B cell (primary cell): ENCODE data around the gene PHB1. TPM values are rescaled to one million over a fixed set of nuclear protein-coding genes. Genes with fewer than 3 reads are reported as not detected.

Experiments
- ATAC-seq: fragments of 200-7000 bp; cut with Tn5 transposase; one replicate; pipeline ENCODE4 v1.10.0; 2021; ENCODE audit warnings: low read depth, mild to moderate bottlenecking, moderate number of reproducible peaks, moderate library complexity
- CTCF ChIA-PET: fragments of 350-600 bp; sonication (Branson Sonifier 250); formaldehyde crosslinking; loops from one replicate; lab custom pipeline; 2021; ENCODE audit warnings: antibody characterized with exemption, inconsistent platforms; lab: Charles Lee
- POLR2A ChIA-PET: fragments of 350-600 bp; sonication (Branson Sonifier 250); formaldehyde crosslinking; loops from one replicate; lab custom pipeline; 2021; ENCODE audit warnings: antibody characterized with exemption; lab: Charles Lee
- DNase-seq: peaks from one replicate; pipeline ENCODE4 v3.0.0; 2013
- H2AFZ ChIP-seq: 2 replicates; pipeline ENCODE4 v1.6.1; 2012; ENCODE audit warnings: mild to moderate bottlenecking, low read depth, low read length; ENCODE audit not compliant: insufficient read depth, poor library complexity, severe bottlenecking
- H3K27ac ChIP-seq, 2 donors: 1 replicate in 1 of 2; 2 replicates in 1 of 2; pipeline ENCODE4 v1.5.1; 2012 to 2013; ENCODE audit warnings: low read length in 2 of 2, mild to moderate bottlenecking in 2 of 2, moderate library complexity in 1 of 2
- H3K27me3 ChIP-seq, 4 experiments: fragments of 200-600 bp in 1 of 4; sonication (generic) in 1 of 4; replicated peaks in 1 of 4; 1 replicate in 2 of 4; 2 replicates in 2 of 4; pipeline versions ENCODE4 v1.6.1 to v1.7.0; 2013 to 2016; ENCODE audit warnings: low read length in 3 of 4, mild to moderate bottlenecking in 2 of 4, mixed read lengths in 1 of 4, moderate library complexity in 1 of 4; ENCODE audit not compliant: insufficient read depth in 4 of 4, control insufficient read depth in 3 of 4; ENCODE audit errors: control extremely low read depth in 1 of 4
- H3K36me3 ChIP-seq, 2 experiments: replicated peaks in 1 of 2; 1 replicate in 1 of 2; 2 replicates in 1 of 2; pipeline versions ENCODE4 v1.6.1 to v1.7.1; 2013; ENCODE audit warnings: low read length in 1 of 2; ENCODE audit not compliant: insufficient read depth in 2 of 2, control insufficient read depth in 1 of 2; ENCODE audit errors: control extremely low read depth in 1 of 2, extremely low read depth in 1 of 2
- H3K4me1 ChIP-seq, 2 donors: fragments of 200-600 bp in 1 of 2; sonication (generic) in 1 of 2; 1 replicate in 1 of 2; 2 replicates in 1 of 2; pipeline versions ENCODE4 v1.5.1 to v1.6.1; 2013 to 2017; ENCODE audit warnings: low read length in 2 of 2; ENCODE audit not compliant: control insufficient read depth in 2 of 2, insufficient read depth in 2 of 2
- H3K4me2 ChIP-seq: replicated peaks from 2 replicates; pipeline ENCODE3; 2012; ENCODE audit warnings: mild to moderate bottlenecking, low read depth, low read length; ENCODE audit not compliant: poor library complexity, severe bottlenecking
- H3K4me3 ChIP-seq, 5 experiments: fragments of 200-600 bp in 1 of 5; sonication (generic) in 1 of 5; 1 replicate in 3 of 5; 2 replicates in 2 of 5; pipeline versions ENCODE4 v1.5.1 to v1.7.0; 2011 to 2016; ENCODE audit warnings: low read length in 4 of 5, mild to moderate bottlenecking in 4 of 5, low read depth in 2 of 5, control low read depth in 1 of 5, moderate library complexity in 1 of 5; ENCODE audit not compliant: insufficient read depth in 1 of 5; ENCODE audit errors: control extremely low read depth in 1 of 5, extremely low read depth in 1 of 5
- H3K79me2 ChIP-seq: fragments of 200-600 bp; sonication (generic); one replicate; pipeline ENCODE4 v1.6.0; 2016; ENCODE audit warnings: low read length; ENCODE audit not compliant: control insufficient read depth, insufficient read depth
- H3K9ac ChIP-seq: fragments of 200-600 bp; sonication (generic); 2 replicates; pipeline ENCODE4 v1.6.1; 2017; ENCODE audit warnings: mild to moderate bottlenecking, low read length, moderate library complexity
- H3K9me3 ChIP-seq, 3 donors: one replicate each; pipeline versions ENCODE4 v1.6.1 to v1.7.1; 2013; ENCODE audit warnings: low read length in 2 of 3; ENCODE audit not compliant: control insufficient read depth in 2 of 3, insufficient read depth in 1 of 3; ENCODE audit errors: control extremely low read depth in 1 of 3
- H4K20me1 ChIP-seq: 2 replicates; pipeline ENCODE4 v1.6.0; 2012; ENCODE audit warnings: mild to moderate bottlenecking, low read length; ENCODE audit not compliant: insufficient read depth, control insufficient read depth, poor library complexity, severe bottlenecking
- H3K27ac Mint-ChIP-seq: one replicate; pipeline ENCODE4 v1.8.0; 2021; ENCODE audit warnings: mixed read lengths
- H3K27me3 Mint-ChIP-seq: one replicate; pipeline ENCODE4 v1.8.0; 2021; ENCODE audit warnings: mixed read lengths
- H3K4me1 Mint-ChIP-seq: one replicate; pipeline ENCODE4 v1.8.0; 2021; ENCODE audit warnings: mixed read lengths
- H3K4me3 Mint-ChIP-seq: one replicate; pipeline ENCODE4 v1.8.0; 2021; ENCODE audit warnings: mixed read lengths
- H3K9me3 Mint-ChIP-seq: one replicate; pipeline ENCODE4 v1.8.0; 2022; ENCODE audit warnings: mixed read lengths; ENCODE audit not compliant: insufficient read depth
- EZH2 ChIP-seq: IDR thresholded peaks from 2 replicates; pipeline ENCODE4 v1.6.1; 2012; ENCODE audit warnings: borderline replicate concordance, low read depth, mild to moderate bottlenecking, moderate library complexity, low read length; ENCODE audit not compliant: insufficient read depth, poor library complexity, severe bottlenecking
- WGBS: methylation state at CpG from one replicate; pipeline ENCODE4 v1.1.5; 2013; ENCODE audit warnings: missing lambda C conversion rate; ENCODE audit not compliant: insufficient coverage; 5-methylcytosine and 5-hydroxymethylcytosine counted together
- intact Hi-C: fragments of 100-400 bp; cut with micrococcal nuclease; formaldehyde crosslinking; loops from one replicate; pipeline ENCODE4 v1.10.0; 2022
- polyA plus RNA-seq: library from polyadenylated mRNA; depleted of rRNA; stranded (reverse); fragments of >200 nt; gene quantifications from 2 replicates; pipeline ENCODE4 v1.2.3, GENCODE V29; 2012
- total RNA-seq, 2 donors: library from RNA; stranded (reverse); fragments of 120-200 nt in 1 of 2; gene quantifications; 1 replicate in 1 of 2; 2 replicates in 1 of 2; pipeline versions ENCODE4 v1.2.3 to v1.2.4, GENCODE V29; 2013 to 2022
- TF ChIP-seq, protein P1 (sequence below): fragments of 200-600 bp; IDR thresholded peaks from one replicate; pipeline ENCODE4 v1.8.0; 2022; ENCODE audit warnings: antibody characterized with exemption, mild to moderate bottlenecking

PHB1 gene
- total and polyA plus RNA-seq, 2 donors (not counting 1 experiment from before 2014, with no cell fraction given): 45.5 to 72.3 TPM

DNA sequence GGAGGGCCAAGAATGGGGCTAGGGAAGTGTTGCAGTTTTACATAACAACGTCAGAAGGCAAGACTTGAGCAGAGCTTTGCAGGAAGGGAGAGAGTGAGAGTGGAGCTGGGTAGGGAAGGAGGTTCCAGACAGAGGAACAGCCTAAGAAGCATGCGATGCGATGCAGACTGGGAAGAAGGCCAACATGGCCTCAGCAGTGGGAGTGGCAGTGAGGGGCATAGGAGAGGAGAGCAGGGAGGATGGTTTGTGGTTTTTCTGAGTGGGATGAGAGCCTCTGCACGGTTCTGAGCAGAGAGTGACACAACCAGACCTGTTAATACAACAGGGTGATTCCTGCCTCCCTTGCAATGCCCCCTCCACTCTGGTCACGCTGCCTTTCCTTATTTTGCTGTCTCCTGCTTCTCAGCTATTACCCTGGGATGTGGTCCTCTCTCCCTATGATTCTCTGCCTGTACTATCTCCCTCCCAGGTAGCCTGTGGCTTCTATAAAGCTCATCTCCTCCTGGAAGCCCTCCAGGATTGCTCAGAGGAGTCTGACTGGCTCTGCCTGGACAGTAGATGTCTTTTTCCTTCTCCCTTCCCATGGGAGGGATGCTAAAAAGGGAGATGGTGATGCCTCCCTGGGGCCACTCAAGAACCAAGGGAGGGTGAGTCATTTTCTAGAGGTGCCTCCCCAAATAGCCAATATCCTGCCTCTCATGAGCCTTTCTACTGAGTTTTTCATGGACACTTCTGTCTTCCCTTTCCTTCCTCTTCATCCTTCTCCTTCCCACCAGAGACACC is 41.7 kb upstream of the PHB1 start:
- ChIA-PET POLR2A (no interaction called here), CTCF (interaction anchor here (0.7 kb wide), 1 partner anchor 12 kb away, joined by 3 read pairs; no protein-coding TSS in a partner anchor)
- H3K27ac ChIP-seq: no peak overlapping the region
- no peaks in the 10 kb centered on the region for H3K9me3 ChIP-seq
- WGBS: 24% methylated on average over 4 of the region's 5 CpGs
- Mint-ChIP-seq H3K4me3 (no peak overlapping the region), H3K27ac (no peak overlapping the region), H3K9me3 (no peaks in the 10 kb centered on the region), H3K4me1 (no peaks in the 10 kb centered on the region), H3K27me3 (peaks cover 61% of the 10 kb centered on the region)
- DNase-seq: no peak
- no peaks in the 10 kb centered on the region for H3K36me3 ChIP-seq
- H3K9ac ChIP-seq: no peak overlapping the region
- intact Hi-C loops: no loop called here
- H3K27me3 ChIP-seq: peaks cover 0 to 47% (median 10%) of the 10 kb centered on the region in 4 experiments
- no peak for TF ChIP-seq EZH2
- TF ChIP-seq, protein P1, sequence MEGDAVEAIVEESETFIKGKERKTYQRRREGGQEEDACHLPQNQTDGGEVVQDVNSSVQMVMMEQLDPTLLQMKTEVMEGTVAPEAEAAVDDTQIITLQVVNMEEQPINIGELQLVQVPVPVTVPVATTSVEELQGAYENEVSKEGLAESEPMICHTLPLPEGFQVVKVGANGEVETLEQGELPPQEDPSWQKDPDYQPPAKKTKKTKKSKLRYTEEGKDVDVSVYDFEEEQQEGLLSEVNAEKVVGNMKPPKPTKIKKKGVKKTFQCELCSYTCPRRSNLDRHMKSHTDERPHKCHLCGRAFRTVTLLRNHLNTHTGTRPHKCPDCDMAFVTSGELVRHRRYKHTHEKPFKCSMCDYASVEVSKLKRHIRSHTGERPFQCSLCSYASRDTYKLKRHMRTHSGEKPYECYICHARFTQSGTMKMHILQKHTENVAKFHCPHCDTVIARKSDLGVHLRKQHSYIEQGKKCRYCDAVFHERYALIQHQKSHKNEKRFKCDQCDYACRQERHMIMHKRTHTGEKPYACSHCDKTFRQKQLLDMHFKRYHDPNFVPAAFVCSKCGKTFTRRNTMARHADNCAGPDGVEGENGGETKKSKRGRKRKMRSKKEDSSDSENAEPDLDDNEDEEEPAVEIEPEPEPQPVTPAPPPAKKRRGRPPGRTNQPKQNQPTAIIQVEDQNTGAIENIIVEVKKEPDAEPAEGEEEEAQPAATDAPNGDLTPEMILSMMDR: no peak
- no peak overlapping the region for H3K4me3 ChIP-seq
- no peak overlapping the region for H3K4me2 ChIP-seq
- ATAC-seq: no peak
- H3K4me1 ChIP-seq: no peaks in the 10 kb centered on the region
- no peak overlapping the region for H2AFZ ChIP-seq
- H3K79me2 ChIP-seq: no peaks in the 10 kb centered on the region
- H4K20me1 ChIP-seq: no peaks in the 10 kb centered on the region

DNA sequence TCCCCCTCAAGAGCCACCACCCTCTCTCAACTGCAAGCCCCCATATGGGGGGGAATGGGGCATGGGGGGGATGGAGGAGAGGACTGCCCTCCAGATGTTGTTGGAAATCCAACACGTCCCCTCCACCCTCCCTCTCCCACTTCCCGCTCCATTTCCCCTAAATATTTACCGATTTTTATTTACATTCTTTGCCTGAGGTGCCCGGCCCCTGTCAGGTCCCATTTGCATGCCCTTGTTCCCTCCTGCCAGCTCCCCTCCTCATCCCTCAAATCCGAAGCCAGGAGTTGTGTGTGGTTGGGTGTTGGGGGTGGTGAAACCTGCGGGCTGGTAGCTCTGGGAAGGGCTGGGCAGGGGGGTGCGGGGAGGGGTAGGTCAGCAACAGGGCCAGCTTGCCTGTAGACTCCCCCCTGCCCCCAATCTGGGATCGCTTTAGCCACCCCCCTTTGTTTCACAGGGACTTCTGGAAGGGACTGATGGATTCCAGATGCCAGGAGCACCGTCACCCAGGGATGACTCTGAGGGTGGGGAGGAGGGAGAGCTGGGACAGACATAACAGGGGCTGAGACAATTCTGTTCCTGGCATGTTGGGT is 40.7 kb upstream of the PHB1 start:
- intact Hi-C loops: no loop called here
- H3K79me2 ChIP-seq: no peaks in the 10 kb centered on the region
- H3K27me3 ChIP-seq: peaks cover 0 to 37% (median 9%) of the 10 kb centered on the region in 4 experiments
- H3K36me3 ChIP-seq: no peaks in the 10 kb centered on the region
- H3K27ac ChIP-seq: no peak overlapping the region
- ATAC-seq (no peak), DNase-seq (no peak)
- no peak overlapping the region for H3K4me2 ChIP-seq
- Mint-ChIP-seq H3K4me3 (no peak overlapping the region), H3K4me1 (no peaks in the 10 kb centered on the region), H3K27ac (no peak overlapping the region), H3K9me3 (no peaks in the 10 kb centered on the region), H3K27me3 (peaks cover 57% of the 10 kb centered on the region)
- H4K20me1 ChIP-seq: no peaks in the 10 kb centered on the region
- H3K4me1 ChIP-seq: no peaks in the 10 kb centered on the region
- 83% methylated on average over 4 of the region's 9 CpGs for WGBS
- CTCF ChIA-PET: interaction anchor here (0.8 kb wide), 1 partner anchor 19 kb away, joined by 3 read pairs; no protein-coding TSS in a partner anchor
- no peak overlapping the region for H2AFZ ChIP-seq
- no peak overlapping the region for H3K9ac ChIP-seq
- no peaks in the 10 kb centered on the region for H3K9me3 ChIP-seq
- POLR2A ChIA-PET: no interaction called here
- H3K4me3 ChIP-seq: no peak overlapping the region
- TF ChIP-seq, protein P1: no peak
- no peak for TF ChIP-seq EZH2
